Sigmoid colon (tissue), 7 donors: ENCODE data around the gene IQCK. TPM values are rescaled to one million over a fixed set of nuclear protein-coding genes. Genes with fewer than 3 reads are reported as not detected.
A peak's percentile ranks its signal among the peaks of the same experiment; 100 is the strongest.

ENCODE experiments used
- DNase-seq: peaks from one replicate; pipeline ENCODE4 v3.0.0-alpha.2; 2019
- H3K27ac ChIP-seq, 4 donors: fragments of 200-600 bp; sonication (generic); one replicate each; pipeline ENCODE4 v1.5.1; 2016 to 2019; ENCODE audit warnings: mild to moderate bottlenecking in 1 of 4
- H3K27me3 ChIP-seq, 3 donors: fragments of 200-600 bp; sonication (generic); one replicate each; pipeline ENCODE4 v1.5.1; 2019; ENCODE audit warnings: mild to moderate bottlenecking in 1 of 3
- H3K36me3 ChIP-seq, 4 donors: fragments of 200-600 bp; sonication (generic); one replicate each; pipeline ENCODE4 v1.5.1; 2016 to 2019
- H3K4me1 ChIP-seq, 4 donors: fragments of 200-600 bp; sonication (generic); one replicate each; pipeline ENCODE4 v1.5.1; 2017 to 2019
- H3K4me3 ChIP-seq, 4 donors: fragments of 200-600 bp; sonication (generic); one replicate each; pipeline ENCODE4 v1.5.1; 2017 to 2019; ENCODE audit warnings: mild to moderate bottlenecking in 2 of 4, moderate library complexity in 1 of 4
- H3K9me3 ChIP-seq, 4 donors: fragments of 200-600 bp in 3 of 4; sonication (generic) in 3 of 4; one replicate each; pipeline versions ENCODE4 v1.5.1 to v1.6.1; 2013 to 2019
- CTCF ChIP-seq, 4 experiments: fragments of 450-650 bp in 3 of 4; fragments of 200-600 bp in 1 of 4; IDR thresholded peaks; one replicate each; pipeline ENCODE4 v1.5.1; 2016 to 2019; ENCODE audit warnings: antibody characterized with exemption in 4 of 4, mild to moderate bottlenecking in 3 of 4, moderate library complexity in 2 of 4
- EP300 ChIP-seq, 4 donors: sonication (generic); formaldehyde crosslinking; IDR thresholded peaks; one replicate each; pipeline ENCODE4 v1.6.1; 2017; ENCODE audit warnings: antibody characterized with exemption in 4 of 4
- POLR2A ChIP-seq, 2 donors: fragments of 450-650 bp; IDR thresholded peaks; one replicate each; pipeline ENCODE4 v1.6.1; 2016; ENCODE audit warnings: antibody characterized with exemption in 2 of 2, mild to moderate bottlenecking in 2 of 2, moderate library complexity in 2 of 2
- POLR2AphosphoS5 ChIP-seq, 4 donors: sonication (generic); formaldehyde crosslinking; IDR thresholded peaks; one replicate each; pipeline ENCODE4 v1.6.1; 2017; ENCODE audit warnings: antibody characterized with exemption in 4 of 4
- WGBS, 2 donors: extraction: QIAGEN DNeasy Blood & Tissue Kit; methylation state at CpG; one replicate each; pipeline ENCODE4 v1.1.7; 2013; 5-methylcytosine and 5-hydroxymethylcytosine counted together
- intact Hi-C: fragments of 100-400 bp; cut with DNase I; formaldehyde crosslinking; loops from one replicate; pipeline ENCODE4 v1.15.1; 2023
- polyA plus RNA-seq, 3 donors: library from polyadenylated mRNA; stranded (reverse); fragments of 200-250 nt; gene quantifications; one replicate each; pipeline ENCODE4 v1.2.3, GENCODE V29; 2013
- total RNA-seq, 4 donors: library from RNA; depleted of rRNA; stranded (reverse); fragments of >200 nt; gene quantifications; one replicate each; pipeline ENCODE4 v1.1.0, GENCODE V29; 2016
- donor health status: healthy with polysubstance abuse.
- donor health status: Bipolar disorder and iron deficiency.
- donor health status: healthy.

The IQCK gene
- total and polyA plus RNA-seq, 7 donors, result 5.1 to 16.6 (median 10.3) TPM

GRCh38 chr16:19853742-19854542, 135.9 kb downstream of the IQCK start:
- Histone ChIP-seq H3K4me1 (no peaks in the 10 kb centered on the region), H3K9me3 (no peaks in the 10 kb centered on the region), H3K27ac (no peak overlapping the region), H3K4me3 (no peak overlapping the region), H3K36me3 (no peaks in the 10 kb centered on the region), H3K27me3 (no peaks in the 10 kb centered on the region)
- 75 to 77% methylated on average over 7 of the region's 7 CpGs for WGBS, 2 donors
- intact Hi-C loops, result no loop called here
- no peak for DNase-seq
- TF ChIP-seq CTCF (IDR thresholded peaks at IDR 0.05), result no peak
- TF ChIP-seq POLR2A (IDR thresholded peaks at IDR 0.05), result no peak
- TF ChIP-seq EP300 (IDR thresholded peaks at IDR 0.05), result no peak
- no peak for TF ChIP-seq POLR2AphosphoS5 (IDR thresholded peaks at IDR 0.05)

GRCh38 chr16:19854543-19854876, 136.4 kb downstream of the IQCK start:
- no peak for TF ChIP-seq EP300 (IDR thresholded peaks at IDR 0.05)
- no peak for TF ChIP-seq POLR2AphosphoS5 (IDR thresholded peaks at IDR 0.05)
- TF ChIP-seq POLR2A (IDR thresholded peaks at IDR 0.05), result no peak
- TF ChIP-seq CTCF (IDR thresholded peaks at IDR 0.05), result no peak
- no peak overlapping the region for H3K27ac ChIP-seq
- no peaks in the 10 kb centered on the region for H3K27me3 ChIP-seq
- intact Hi-C loops, result no loop called here
- WGBS, 2 donors, result 81 to 94% methylated on average over 6 of the region's 6 CpGs
- DNase-seq, result no peak
- H3K4me3 ChIP-seq, result no peak overlapping the region
- H3K9me3 ChIP-seq, result no peaks in the 10 kb centered on the region
- H3K4me1 ChIP-seq, result no peaks in the 10 kb centered on the region
- H3K36me3 ChIP-seq, result no peaks in the 10 kb centered on the region

- H3K9me3 ChIP-seq, result no peaks in the 10 kb centered on the region
- no peak for DNase-seq
- peaks cover 0 to 9% (median 8%) of the 10 kb centered on the region in 4 donors for H3K4me1 ChIP-seq
- 94% methylated on average over 10 of the region's 10 CpGs for WGBS, 2 donors
- TF ChIP-seq POLR2A (IDR thresholded peaks at IDR 0.05) (no peak), CTCF (IDR thresholded peaks at IDR 0.05) (no peak), EP300 (IDR thresholded peaks at IDR 0.05) (no peak), POLR2AphosphoS5 (IDR thresholded peaks at IDR 0.05) (no peak)
- intact Hi-C loops, result no loop called here
- no peak overlapping the region for H3K27ac ChIP-seq
- no peaks in the 10 kb centered on the region for H3K36me3 ChIP-seq
- no peaks in the 10 kb centered on the region for H3K27me3 ChIP-seq
- no peak overlapping the region for H3K4me3 ChIP-seq
Observed at GRCh38 chr16:19856120-19856519, 138.0 kb downstream of the IQCK start.

- H3K27me3 ChIP-seq, result no peaks in the 10 kb centered on the region
- DNase-seq, result no peak
- peaks cover 0 to 15% (median 11%) of the 10 kb centered on the region in 4 donors for H3K4me1 ChIP-seq
- intact Hi-C loops, result no loop called here
- no peak overlapping the region for H3K4me3 ChIP-seq
- no peaks in the 10 kb centered on the region for H3K36me3 ChIP-seq
- TF ChIP-seq POLR2A (IDR thresholded peaks at IDR 0.05) (no peak), EP300 (IDR thresholded peaks at IDR 0.05) (no peak)
- H3K9me3 ChIP-seq, result no peaks in the 10 kb centered on the region
- 80 to 85% methylated on average over 16 of the region's 16 CpGs for WGBS, 2 donors
- H3K27ac ChIP-seq, result no peak overlapping the region
Observed at GRCh38 chr16:19857593-19858339, 139.7 kb downstream of the IQCK start.

GRCh38 chr16:19858340-19859018, 140.4 kb downstream of the IQCK start:
- H3K36me3 ChIP-seq, result no peaks in the 10 kb centered on the region
- no peak overlapping the region for H3K27ac ChIP-seq
- no peak for TF ChIP-seq POLR2AphosphoS5 (IDR thresholded peaks at IDR 0.05)
- TF ChIP-seq POLR2A (IDR thresholded peaks at IDR 0.05), result no peak
- no peak overlapping the region for H3K4me3 ChIP-seq
- peaks cover 0 to 15% (median 11%) of the 10 kb centered on the region in 4 donors for H3K4me1 ChIP-seq
- H3K9me3 ChIP-seq, result no peaks in the 10 kb centered on the region
- DNase-seq, result peak; percentile 29
- H3K27me3 ChIP-seq, result no peaks in the 10 kb centered on the region
- intact Hi-C loops, result no loop called here
- WGBS, 2 donors, result 86 to 91% methylated on average over 22 of the region's 22 CpGs
